OCI-LY7 (cell line): ENCODE data around the gene IL1A. TPM values are rescaled to one million over a fixed set of nuclear protein-coding genes. Genes with fewer than 3 reads are reported as not detected.

Experiments
- BruUV-seq: library from RNA; stranded (reverse); fragments of 400-500 nt; replicated peaks from 2 replicates; lab custom pipeline; 2021; lab: Mats Ljungman, UMichigan
- CTCF ChIA-PET: fragments of 300-600 bp; sonication (Branson Sonifier 250); formaldehyde crosslinking; loops from one replicate; lab custom pipeline; 2022; ENCODE audit warnings: antibody characterized with exemption; ENCODE audit not compliant: unreplicated experiment; lab: Charles Lee
- POLR2A ChIA-PET: fragments of 300-600 bp; sonication (Branson Sonifier 250); formaldehyde crosslinking; loops from one replicate; lab custom pipeline; 2022; ENCODE audit warnings: antibody characterized with exemption; lab: Charles Lee
- DNase-seq: peaks from one replicate; pipeline ENCODE4 v3.0.0-alpha.2; 2015; ENCODE audit warnings: low spot score
- H2AFZ ChIP-seq: fragments of 200-600 bp; sonication (generic), shearing (Covaris generic); 2 replicates; pipeline ENCODE4 v1.6.1; 2014; ENCODE audit warnings: mild to moderate bottlenecking, antibody characterized with exemption, low read length, moderate library complexity
- H3K27ac ChIP-seq: fragments of 200-600 bp; sonication (generic); 2 replicates; pipeline ENCODE4 v1.5.1; 2014; ENCODE audit warnings: mixed run types, low read depth, mild to moderate bottlenecking, moderate library complexity, low read length, inconsistent platforms; ENCODE audit not compliant: poor library complexity, severe bottlenecking
- H3K36me3 ChIP-seq: fragments of 200-600 bp; sonication (generic); 2 replicates; pipeline ENCODE4 v1.6.1; 2014; ENCODE audit warnings: mild to moderate bottlenecking, antibody characterized with exemption, low read length, moderate library complexity, mixed read lengths; ENCODE audit not compliant: insufficient read depth
- H3K4me1 ChIP-seq: fragments of 200-600 bp; sonication (generic); 2 replicates; pipeline ENCODE4 v1.5.1; 2014; ENCODE audit warnings: mild to moderate bottlenecking, low read length; ENCODE audit not compliant: insufficient read depth, poor library complexity, severe bottlenecking
- H3K4me2 ChIP-seq: fragments of 200-600 bp; sonication (generic); 2 replicates; pipeline ENCODE4 v1.6.1; 2014; ENCODE audit warnings: mild to moderate bottlenecking, low read length
- H3K4me3 ChIP-seq: fragments of 200-600 bp; sonication (generic); 2 replicates; pipeline ENCODE4 v1.5.1; 2014; ENCODE audit warnings: mild to moderate bottlenecking, low read depth, low read length; ENCODE audit not compliant: poor library complexity, severe bottlenecking
- H3K79me2 ChIP-seq: fragments of 200-600 bp; sonication (generic); 2 replicates; pipeline ENCODE4 v1.6.1; 2016; ENCODE audit warnings: low read depth, mild to moderate bottlenecking, low read length, moderate library complexity, mixed read lengths; ENCODE audit not compliant: insufficient read depth
- H3K9me2 ChIP-seq: fragments of 200-600 bp; sonication (generic); 2 replicates; pipeline ENCODE4 v1.6.1; 2016; ENCODE audit warnings: mild to moderate bottlenecking, low read length, mixed read lengths; ENCODE audit not compliant: insufficient read depth
- H3K9me3 ChIP-seq: fragments of 200-600 bp; sonication (generic); 2 replicates; pipeline ENCODE4 v1.6.1; 2014; ENCODE audit warnings: mild to moderate bottlenecking, mixed run types, low read length, mixed read lengths
- H4K20me1 ChIP-seq: fragments of 200-600 bp; sonication (generic); 2 replicates; pipeline ENCODE4 v1.6.1; 2014; ENCODE audit warnings: mild to moderate bottlenecking, antibody characterized with exemption, low read length, moderate library complexity, mixed read lengths; ENCODE audit not compliant: insufficient read depth
- EZH2phosphoT487 ChIP-seq: fragments of 200-600 bp; sonication (generic); IDR thresholded peaks from 2 replicates; pipeline ENCODE4 v1.6.1; 2018; ENCODE audit warnings: low read depth, borderline replicate concordance, mild to moderate bottlenecking, mixed run types, antibody characterized with exemption, low read length, moderate library complexity, mixed read lengths
- intact Hi-C: fragments of 100-400 bp; cut with micrococcal nuclease; formaldehyde crosslinking; loops from one replicate; pipeline ENCODE4 v1.10.0; 2022; ENCODE audit not compliant: unreplicated experiment
- total RNA-seq, 2 experiments: library from RNA; depleted of rRNA in 1 of 2; stranded (reverse); fragments of >200 nt in 1 of 2; shearing (Covaris generic) in 1 of 2; gene quantifications; 2 replicates each; pipeline ENCODE4 v1.2.3, GENCODE V29; 2014 to 2022
- TF ChIP-seq, protein P1 (sequence below): fragments of 200-600 bp; sonication (generic); conservative IDR thresholded peaks from 2 replicates; pipeline ENCODE4 v1.5.1; 2014; ENCODE audit warnings: mild to moderate bottlenecking, antibody characterized with exemption, low read length, moderate library complexity, mixed read lengths

The IL1A gene
- total RNA-seq, 2 experiments from 2014 or later, result not detected

DNA sequence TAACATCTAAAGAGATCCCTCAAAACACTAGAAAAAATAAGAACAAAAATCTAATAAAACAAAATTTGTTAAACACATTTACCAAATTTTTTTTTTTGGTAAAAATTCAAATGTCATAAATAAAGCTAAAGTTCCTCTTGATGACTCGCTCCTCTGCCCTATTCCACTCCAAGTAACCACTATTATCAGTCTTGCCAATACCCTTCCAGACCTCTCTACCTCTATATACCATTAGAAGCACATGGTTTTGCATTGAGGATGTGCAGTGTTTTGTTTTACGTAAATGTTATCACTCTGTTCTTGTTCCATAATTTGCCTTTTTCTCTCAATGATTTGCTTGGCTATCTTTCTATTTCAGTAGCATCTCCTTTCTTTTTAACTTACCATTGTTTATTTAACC lies 41.4 kb upstream of the IL1A start:
- H2AFZ ChIP-seq, result no peak overlapping the region
- no peaks in the 10 kb centered on the region for H3K79me2 ChIP-seq
- intact Hi-C loops, result no loop called here
- POLR2A ChIA-PET, result no interaction called here
- H3K4me1 ChIP-seq, result no peaks in the 10 kb centered on the region
- no peaks in the 10 kb centered on the region for H4K20me1 ChIP-seq
- H3K4me3 ChIP-seq, result no peak overlapping the region
- H3K27ac ChIP-seq, result no peak overlapping the region
- TF ChIP-seq EZH2phosphoT487, result no peak
- TF ChIP-seq, protein P1, sequence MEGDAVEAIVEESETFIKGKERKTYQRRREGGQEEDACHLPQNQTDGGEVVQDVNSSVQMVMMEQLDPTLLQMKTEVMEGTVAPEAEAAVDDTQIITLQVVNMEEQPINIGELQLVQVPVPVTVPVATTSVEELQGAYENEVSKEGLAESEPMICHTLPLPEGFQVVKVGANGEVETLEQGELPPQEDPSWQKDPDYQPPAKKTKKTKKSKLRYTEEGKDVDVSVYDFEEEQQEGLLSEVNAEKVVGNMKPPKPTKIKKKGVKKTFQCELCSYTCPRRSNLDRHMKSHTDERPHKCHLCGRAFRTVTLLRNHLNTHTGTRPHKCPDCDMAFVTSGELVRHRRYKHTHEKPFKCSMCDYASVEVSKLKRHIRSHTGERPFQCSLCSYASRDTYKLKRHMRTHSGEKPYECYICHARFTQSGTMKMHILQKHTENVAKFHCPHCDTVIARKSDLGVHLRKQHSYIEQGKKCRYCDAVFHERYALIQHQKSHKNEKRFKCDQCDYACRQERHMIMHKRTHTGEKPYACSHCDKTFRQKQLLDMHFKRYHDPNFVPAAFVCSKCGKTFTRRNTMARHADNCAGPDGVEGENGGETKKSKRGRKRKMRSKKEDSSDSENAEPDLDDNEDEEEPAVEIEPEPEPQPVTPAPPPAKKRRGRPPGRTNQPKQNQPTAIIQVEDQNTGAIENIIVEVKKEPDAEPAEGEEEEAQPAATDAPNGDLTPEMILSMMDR, result no peak
- BruUV-seq, result no TSS peak
- no peaks in the 10 kb centered on the region for H3K9me2 ChIP-seq
- H3K9me3 ChIP-seq, result no peaks in the 10 kb centered on the region
- CTCF ChIA-PET, result no interaction called here
- DNase-seq, result no peak
- no peaks in the 10 kb centered on the region for H3K36me3 ChIP-seq
- no peak overlapping the region for H3K4me2 ChIP-seq

DNA sequence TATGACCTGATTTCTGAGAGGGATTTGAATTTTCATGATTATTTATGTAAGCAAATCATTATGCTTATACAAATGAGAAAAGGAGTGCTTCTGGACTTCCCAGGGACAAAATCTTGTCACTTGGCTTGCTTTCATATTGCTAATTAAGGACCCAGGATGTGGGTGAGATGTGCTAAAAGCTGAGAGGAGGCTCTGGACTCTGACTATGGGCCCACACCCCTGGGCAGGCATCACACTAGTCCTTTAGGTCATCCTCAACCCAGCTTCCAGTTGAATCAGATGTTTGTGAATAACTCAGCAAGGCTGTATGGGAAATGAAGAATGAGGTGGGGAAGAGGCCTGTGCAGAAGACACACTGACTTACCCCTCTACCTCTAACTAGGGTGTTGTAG lies 40.4 kb upstream of the IL1A start:
- Histone ChIP-seq H3K9me2 (no peaks in the 10 kb centered on the region), H3K79me2 (no peaks in the 10 kb centered on the region), H3K4me1 (no peaks in the 10 kb centered on the region), H2AFZ (no peak overlapping the region), H3K9me3 (no peaks in the 10 kb centered on the region), H3K4me2 (no peak overlapping the region), H3K4me3 (no peak overlapping the region), H3K36me3 (no peaks in the 10 kb centered on the region), H4K20me1 (no peaks in the 10 kb centered on the region), H3K27ac (no peak overlapping the region)
- no peak for TF ChIP-seq EZH2phosphoT487
- TF ChIP-seq, protein P1, result no peak
- BruUV-seq, result no TSS peak
- intact Hi-C loops, result no loop called here
- DNase-seq, result no peak
- POLR2A ChIA-PET, result no interaction called here
- CTCF ChIA-PET, result no interaction called here

- no peak for TF ChIP-seq EZH2phosphoT487
- TF ChIP-seq, protein P1, result no peak
- CTCF ChIA-PET, result no interaction called here
- Histone ChIP-seq H3K4me3 (no peak overlapping the region), H3K9me2 (no peaks in the 10 kb centered on the region), H3K9me3 (no peaks in the 10 kb centered on the region), H3K4me1 (no peaks in the 10 kb centered on the region), H4K20me1 (no peaks in the 10 kb centered on the region), H3K36me3 (no peaks in the 10 kb centered on the region), H2AFZ (no peak overlapping the region), H3K79me2 (no peaks in the 10 kb centered on the region), H3K4me2 (no peak overlapping the region), H3K27ac (no peak overlapping the region)
- no peak for DNase-seq
- intact Hi-C loops, result no loop called here
- BruUV-seq, result no TSS peak
- POLR2A ChIA-PET, result interaction anchor here (1.2 kb wide), 1 partner anchor 12 kb away, joined by 3 read pairs; no protein-coding TSS in a partner anchor
These were observed 37.4 kb upstream of the IL1A start for GRCh38 chr2:112821682-112822081.
